Esophagus (tissue), 2 donors: ENCODE results near the gene SCGB1A1. TPM values are rescaled to one million over a fixed set of nuclear protein-coding genes. Genes with fewer than 3 reads are reported as not detected.
A peak's percentile ranks its signal among the peaks of the same experiment; 100 is the strongest.
"Not testable (repeated sequence)": the region's sequence is repeated elsewhere in the genome, so short reads cannot be mapped to it uniquely, and the experiment has no call there.

Experiments
- H3K27ac ChIP-seq, 2 donors: one replicate each; pipeline ENCODE4 v1.5.1; 2013; ENCODE audit warnings: low read depth in 2 of 2, mild to moderate bottlenecking in 2 of 2, inconsistent platforms in 1 of 2, low read length in 1 of 2, moderate library complexity in 1 of 2
- H3K27me3 ChIP-seq, 2 donors: one replicate each; pipeline ENCODE4 v1.6.1; 2013; ENCODE audit warnings: low read length in 2 of 2, control low read depth in 1 of 2, mild to moderate bottlenecking in 1 of 2; ENCODE audit not compliant: insufficient read depth in 2 of 2, control insufficient read depth in 1 of 2
- H3K36me3 ChIP-seq, 2 donors: one replicate each; pipeline ENCODE4 v1.6.1; 2013; ENCODE audit warnings: low read length in 1 of 2; ENCODE audit not compliant: control insufficient read depth in 2 of 2, insufficient read depth in 2 of 2
- H3K4me1 ChIP-seq, 2 donors: one replicate each; pipeline ENCODE4 v1.6.1; 2013; ENCODE audit warnings: low read length in 1 of 2; ENCODE audit not compliant: control insufficient read depth in 2 of 2, insufficient read depth in 2 of 2
- H3K4me3 ChIP-seq, 2 donors: one replicate each; pipeline ENCODE4 v1.5.1; 2013; ENCODE audit warnings: low read length in 2 of 2, mild to moderate bottlenecking in 2 of 2, low read depth in 1 of 2, moderate library complexity in 1 of 2
- H3K9me3 ChIP-seq, 2 donors: one replicate each; pipeline ENCODE4 v1.6.1; 2013; ENCODE audit warnings: mild to moderate bottlenecking in 2 of 2, low read depth in 1 of 2, low read length in 1 of 2, moderate library complexity in 1 of 2; ENCODE audit not compliant: control insufficient read depth in 2 of 2, insufficient read depth in 1 of 2
- WGBS, 2 donors: extraction: QIAGEN DNeasy Blood & Tissue Kit; methylation state at CpG; one replicate each; pipeline ENCODE4 v1.1.7; 2013; 5-methylcytosine and 5-hydroxymethylcytosine counted together
- polyA plus RNA-seq, 2 donors: library from polyadenylated mRNA; stranded (reverse); fragments of 200-250 nt; gene quantifications; one replicate each; pipeline ENCODE4 v1.2.3, GENCODE V29; 2013
- donor health status: healthy with polysubstance abuse.
- donor health status: Bipolar disorder and iron deficiency.

The SCGB1A1 gene
- polyA plus RNA-seq, 2 donors: 4.8 to 5.5 TPM

DNA sequence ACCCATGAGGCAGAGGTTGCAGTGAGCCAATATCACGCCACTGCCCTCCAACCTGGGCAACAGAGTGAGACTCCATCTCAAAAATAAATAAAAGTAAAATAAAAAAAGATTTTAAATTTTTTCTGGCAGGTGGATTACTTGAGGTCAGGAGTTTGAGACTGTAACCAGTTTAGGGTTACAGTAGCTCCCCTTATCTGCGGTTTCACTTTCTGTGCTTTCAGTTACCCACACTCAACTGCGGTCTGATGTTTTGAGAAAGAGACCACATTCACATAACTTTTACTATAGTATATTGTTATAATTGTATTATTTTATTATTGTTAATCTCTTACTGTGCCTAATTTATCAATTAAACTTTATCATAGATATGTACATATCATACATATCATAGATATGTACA, 32.8 kb upstream of the SCGB1A1 start:
- not testable (repeated sequence) for H3K4me1 ChIP-seq, H3K27me3 ChIP-seq, H3K4me3 ChIP-seq, H3K9me3 ChIP-seq, H3K27ac ChIP-seq, H3K36me3 ChIP-seq
- 76 to 88% methylated on average over 3 of the region's 3 CpGs for WGBS, 2 donors

DNA sequence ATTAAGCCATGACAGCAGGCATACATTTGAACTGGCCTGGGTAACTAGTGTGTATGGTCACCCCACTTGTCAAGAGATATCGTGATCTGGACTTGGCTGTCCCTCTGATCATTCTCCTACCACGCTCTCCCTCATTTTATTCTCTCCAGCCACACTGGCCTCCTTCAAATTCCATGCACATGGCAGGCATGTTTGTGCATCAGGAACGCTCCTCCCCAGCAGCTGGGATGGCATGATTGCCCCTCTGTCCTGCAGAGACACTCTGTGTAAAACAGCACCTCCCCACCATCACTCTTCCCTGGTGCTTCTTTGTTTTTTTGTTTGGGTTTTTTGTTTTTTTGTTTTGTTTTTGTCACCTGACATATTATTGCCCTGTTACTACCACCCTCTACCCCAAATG, 31.5 kb upstream of the SCGB1A1 start:
- no peak overlapping the region for H3K27ac ChIP-seq
- no peaks in the 10 kb centered on the region for H3K36me3 ChIP-seq
- no peaks in the 10 kb centered on the region for H3K4me1 ChIP-seq
- H3K27me3 ChIP-seq: no peaks in the 10 kb centered on the region
- no peak overlapping the region for H3K4me3 ChIP-seq
- WGBS, 2 donors: 93 to 96% methylated on average over 3 of the region's 3 CpGs
- H3K9me3 ChIP-seq: no peaks in the 10 kb centered on the region

DNA sequence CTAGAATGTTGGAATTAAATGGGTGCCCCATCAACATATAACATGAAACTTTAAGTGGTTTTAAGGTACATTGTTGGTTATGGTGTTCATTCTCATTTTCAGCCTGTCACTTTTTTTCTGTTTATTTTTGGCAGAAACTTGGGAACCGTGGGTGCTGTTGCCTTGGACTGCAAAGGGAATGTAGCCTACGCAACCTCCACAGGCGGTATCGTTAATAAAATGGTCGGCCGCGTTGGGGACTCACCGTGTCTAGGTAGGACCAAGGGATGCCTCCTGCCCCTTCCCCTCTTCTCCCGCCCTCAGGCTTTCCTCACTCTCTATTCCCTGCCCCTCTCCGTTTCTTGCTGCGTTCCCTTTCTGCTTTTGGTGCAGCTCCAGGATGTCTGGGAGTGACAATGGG, 29.8 kb upstream of the SCGB1A1 start:
- 77 to 83% methylated on average over 11 of the region's 11 CpGs for WGBS, 2 donors

DNA sequence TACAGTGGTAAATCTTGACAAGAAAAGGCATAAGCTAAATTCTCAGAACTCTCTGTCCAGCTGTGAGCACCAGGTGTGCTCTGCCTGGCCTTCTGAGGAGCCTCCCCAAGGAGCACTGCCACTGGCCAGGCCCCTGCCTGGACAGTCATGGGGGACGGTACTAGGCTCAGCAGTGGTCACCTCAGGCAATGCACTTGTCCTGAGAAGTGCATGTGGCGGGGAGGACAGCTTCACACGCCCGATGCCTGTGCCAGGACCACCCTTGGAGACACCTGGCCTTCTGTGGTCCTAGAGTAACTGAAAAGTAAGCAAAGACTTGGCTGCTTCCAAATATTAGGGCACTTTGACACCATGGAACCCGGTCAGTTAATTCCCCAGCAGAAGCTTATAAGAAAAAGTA, 28.6 kb upstream of the SCGB1A1 start:
- peaks cover 0 to 1% of the 10 kb centered on the region in 2 donors for H3K4me1 ChIP-seq
- H3K36me3 ChIP-seq: no peaks in the 10 kb centered on the region
- H3K4me3 ChIP-seq: no peak overlapping the region
- no peak overlapping the region for H3K27ac ChIP-seq
- H3K27me3 ChIP-seq: no peaks in the 10 kb centered on the region
- H3K9me3 ChIP-seq: no peaks in the 10 kb centered on the region
- WGBS, 2 donors: 74 to 77% methylated on average over 5 of the region's 5 CpGs

More for the DNA sequence above, 29.8 kb upstream of the SCGB1A1 start:
- no peaks in the 10 kb centered on the region for H3K27me3 ChIP-seq
- H3K9me3 ChIP-seq: no peaks in the 10 kb centered on the region
- H3K4me3 ChIP-seq: no peak overlapping the region
- H3K27ac ChIP-seq: no peak overlapping the region
- H3K36me3 ChIP-seq: no peaks in the 10 kb centered on the region
- no peaks in the 10 kb centered on the region for H3K4me1 ChIP-seq

DNA sequence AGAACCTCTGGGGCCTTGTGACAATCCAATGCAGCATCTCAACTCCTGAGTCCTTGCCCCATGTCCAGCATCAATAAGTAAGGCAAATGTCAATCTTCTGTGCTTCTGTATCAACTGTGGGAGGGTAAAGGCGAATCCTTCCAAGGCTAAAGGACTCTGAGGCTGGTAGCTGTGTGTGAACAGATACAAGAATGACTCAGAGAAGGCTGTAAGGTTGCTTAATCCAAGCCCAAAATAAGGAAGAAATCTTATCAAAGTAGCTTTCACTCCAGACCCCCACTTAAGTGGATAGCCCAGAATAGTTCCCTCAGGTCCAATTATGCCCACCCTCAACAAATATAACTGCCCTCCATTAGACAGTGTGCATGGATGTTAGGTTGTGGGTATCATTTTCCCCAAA, 28.1 kb upstream of the SCGB1A1 start:
- 88 to 98% methylated on average over 1 of the region's 1 CpG for WGBS, 2 donors
- Histone ChIP-seq H3K27ac (no peak overlapping the region), H3K27me3 (no peaks in the 10 kb centered on the region), H3K9me3 (no peaks in the 10 kb centered on the region), H3K4me1 (peaks cover 0 to 4% of the 10 kb centered on the region in 2 donors), H3K4me3 (no peak overlapping the region), H3K36me3 (no peaks in the 10 kb centered on the region)

DNA sequence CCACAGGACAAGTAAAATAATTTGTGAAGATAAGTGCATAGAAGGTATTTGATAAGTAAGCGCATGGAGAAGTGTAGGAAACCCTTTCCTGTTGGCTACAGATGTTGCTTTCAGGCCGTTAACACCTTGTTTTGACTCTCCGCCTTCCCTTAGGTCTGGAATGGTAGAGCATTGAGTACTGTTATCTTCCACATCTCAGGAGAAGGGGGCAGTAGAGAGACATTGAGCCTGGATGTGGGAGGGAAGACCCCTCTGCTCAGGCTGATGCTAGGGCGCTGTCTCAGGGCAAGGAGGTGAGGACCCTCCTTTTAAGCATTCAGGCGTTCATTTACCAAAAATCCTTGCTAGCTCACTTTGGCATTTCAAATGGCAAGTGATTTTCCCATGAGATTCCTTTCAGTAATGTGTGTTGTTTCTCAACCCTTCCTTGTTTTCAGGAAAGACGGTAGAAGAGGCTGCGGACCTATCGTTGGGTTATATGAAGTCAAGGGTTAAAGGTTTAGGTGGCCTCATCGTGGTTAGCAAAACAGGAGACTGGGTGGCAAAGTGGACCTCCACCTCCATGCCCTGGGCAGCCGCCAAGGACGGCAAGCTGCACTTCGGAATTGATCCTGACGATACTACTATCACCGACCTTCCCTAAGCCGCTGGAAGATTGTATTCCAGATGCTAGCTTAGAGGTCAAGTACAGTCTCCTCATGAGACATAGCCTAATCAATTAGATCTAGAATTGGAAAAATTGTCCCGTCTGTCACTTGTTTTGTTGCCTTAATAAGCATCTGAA, 27.0 kb upstream of the SCGB1A1 start:
- Histone ChIP-seq H3K27me3 (no peaks in the 10 kb centered on the region), H3K27ac (no peak overlapping the region), H3K36me3 (no peaks in the 10 kb centered on the region), H3K4me1 (peaks cover 0 to 4% of the 10 kb centered on the region in 2 donors), H3K9me3 (no peaks in the 10 kb centered on the region), H3K4me3 (no peak overlapping the region)
- 83 to 88% methylated on average over 16 of the region's 16 CpGs for WGBS, 2 donors

DNA sequence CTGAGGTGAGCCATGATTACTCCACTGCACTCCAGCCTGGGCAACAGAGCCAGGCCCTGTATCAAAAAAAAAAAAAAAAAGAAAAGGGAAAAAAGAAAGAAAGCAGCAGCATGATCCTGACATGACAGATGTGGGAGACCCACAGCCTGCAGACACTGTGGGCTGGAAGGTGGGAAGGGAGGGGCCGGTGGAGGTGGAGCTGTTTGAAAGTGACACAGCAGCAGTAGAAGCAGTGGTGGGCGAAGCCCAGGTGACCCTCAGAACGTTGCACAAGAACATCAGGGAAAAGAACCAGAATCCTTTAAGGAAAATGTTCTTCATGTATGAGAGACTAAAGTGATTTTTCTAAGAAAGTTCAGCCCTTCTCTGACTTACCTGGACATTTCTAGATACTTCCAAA, 26.3 kb upstream of the SCGB1A1 start:
- Histone ChIP-seq H3K27ac (peak overlapping the region in 1 of 2 donors; percentile 7), H3K9me3 (no peaks in the 10 kb centered on the region), H3K36me3 (no peaks in the 10 kb centered on the region), H3K27me3 (no peaks in the 10 kb centered on the region), H3K4me1 (peaks cover 0 to 4% of the 10 kb centered on the region in 2 donors), H3K4me3 (no peak overlapping the region)
- 75 to 81% methylated on average over 3 of the region's 3 CpGs for WGBS, 2 donors

DNA sequence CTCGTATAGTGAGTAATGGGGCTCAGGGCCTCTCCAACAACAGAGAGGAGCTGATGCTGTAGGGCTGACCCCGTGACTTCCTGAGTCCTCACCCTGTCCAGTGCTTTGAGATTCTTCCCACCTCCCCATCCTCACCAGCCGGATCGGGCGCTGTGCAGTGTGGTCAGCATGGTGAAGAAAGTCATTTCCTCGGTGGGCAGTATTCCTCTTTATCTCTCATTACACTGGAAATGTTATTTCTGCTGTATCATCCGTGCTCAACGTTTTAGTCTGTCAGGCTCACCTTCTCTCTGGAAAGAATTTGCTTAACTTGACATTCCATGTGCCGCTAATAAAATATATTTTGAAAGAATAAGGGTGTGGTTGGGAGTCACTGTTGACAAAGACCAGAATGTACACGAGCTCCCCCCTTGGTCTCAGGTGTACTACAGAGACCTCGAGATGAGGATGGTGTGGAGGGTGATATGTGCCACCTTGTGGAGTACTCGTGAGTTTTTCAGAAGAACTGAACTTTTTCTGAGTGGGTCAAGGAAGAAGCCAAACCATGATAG, 25.7 kb upstream of the SCGB1A1 start:
- Histone ChIP-seq H3K4me1 (peaks cover 4 to 8% of the 10 kb centered on the region in 2 donors), H3K27ac (peak overlapping the region in 1 of 2 donors; percentile 16), H3K36me3 (no peaks in the 10 kb centered on the region), H3K27me3 (no peaks in the 10 kb centered on the region), H3K9me3 (no peaks in the 10 kb centered on the region), H3K4me3 (no peak overlapping the region)
- WGBS, 2 donors: 47 to 49% methylated on average over 12 of the region's 12 CpGs

DNA sequence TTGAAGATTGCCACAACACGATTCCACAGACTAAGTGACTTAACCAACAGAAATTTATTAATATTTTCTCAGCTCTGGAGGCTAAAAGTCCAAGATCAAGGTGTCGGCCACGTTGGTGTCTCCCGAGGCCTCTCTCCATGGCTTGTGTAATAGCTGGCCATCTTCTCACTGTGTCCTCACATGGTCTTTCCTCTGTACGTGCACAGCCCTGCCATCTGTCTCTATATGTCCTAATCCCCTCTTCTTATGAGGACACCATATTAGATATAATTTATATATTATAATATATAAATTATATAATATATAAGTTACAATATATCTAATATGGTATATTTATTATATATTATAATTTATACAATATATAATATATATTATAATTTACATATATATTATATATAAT, 25.1 kb upstream of the SCGB1A1 start:
- no peaks in the 10 kb centered on the region for H3K9me3 ChIP-seq
- H3K27ac ChIP-seq: no peak overlapping the region
- H3K27me3 ChIP-seq: no peaks in the 10 kb centered on the region
- H3K4me1 ChIP-seq: peaks cover 8 to 14% of the 10 kb centered on the region in 2 donors
- WGBS, 2 donors: 65 to 70% methylated on average over 5 of the region's 5 CpGs
- H3K36me3 ChIP-seq: no peaks in the 10 kb centered on the region
- H3K4me3 ChIP-seq: no peak overlapping the region
